Astrocyte of the cerebellum (primary cell): ENCODE results near the gene BOLL.
A peak's percentile ranks its signal among the peaks of the same experiment; 100 is the strongest.

Source experiments
- DNase-seq: peaks from one replicate; pipeline ENCODE4 v3.0.0-alpha.2; 2011; ENCODE audit warnings: low read depth
- H3K4me3 ChIP-seq: 2 replicates; pipeline ENCODE4 v1.5.1; 2011; ENCODE audit warnings: mild to moderate bottlenecking, low read depth, low read length, moderate library complexity
- CTCF ChIP-seq: IDR thresholded peaks from 2 replicates; pipeline ENCODE4 v1.5.1; 2012; ENCODE audit warnings: low read length, low read depth, moderate library complexity, mild to moderate bottlenecking; ENCODE audit errors: missing control alignments
- in situ Hi-C: cut with HindIII; loops from 2 replicates; pipeline ENCODE4 v1.10.0; 2017; ENCODE audit warnings: low sequenced_read_pairs

Gene BOLL

DNA sequence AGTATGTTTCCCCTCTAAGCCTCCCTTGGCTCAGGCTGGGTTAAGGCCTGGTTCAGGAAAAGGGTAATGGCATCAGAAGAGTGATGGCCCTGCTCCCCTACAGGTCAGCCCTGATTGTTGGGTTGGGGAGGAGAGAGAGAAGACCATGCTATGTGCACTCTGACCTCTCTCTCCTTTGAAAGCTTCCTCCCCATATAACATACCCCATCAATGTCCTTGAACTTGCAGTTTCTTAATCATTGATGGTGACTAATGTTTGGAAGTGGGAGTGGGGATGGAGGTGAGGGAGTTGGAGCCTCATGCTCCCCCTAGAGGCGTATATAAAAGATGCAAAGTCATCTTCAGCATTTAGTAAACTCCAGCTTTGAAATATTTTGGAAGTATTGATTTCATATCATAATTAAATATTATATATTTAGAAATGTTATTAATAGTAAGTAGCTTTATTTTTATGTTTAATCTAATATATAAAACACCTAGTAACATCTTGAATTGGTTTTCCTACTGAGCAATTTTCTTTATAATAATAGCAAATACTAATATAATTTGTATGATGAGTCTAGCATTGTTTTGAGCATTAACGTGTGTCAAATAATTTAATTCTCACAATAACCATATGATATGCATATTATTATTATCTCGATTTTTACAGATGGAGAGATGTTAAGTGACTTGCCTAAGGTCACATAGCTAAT is 28.1 kb upstream of the BOLL start:
- DNase-seq, result no peak
- no peak overlapping the region for H3K4me3 ChIP-seq
- in situ Hi-C loops, result no loop called here
- TF ChIP-seq CTCF, result peak; percentile 51

DNA sequence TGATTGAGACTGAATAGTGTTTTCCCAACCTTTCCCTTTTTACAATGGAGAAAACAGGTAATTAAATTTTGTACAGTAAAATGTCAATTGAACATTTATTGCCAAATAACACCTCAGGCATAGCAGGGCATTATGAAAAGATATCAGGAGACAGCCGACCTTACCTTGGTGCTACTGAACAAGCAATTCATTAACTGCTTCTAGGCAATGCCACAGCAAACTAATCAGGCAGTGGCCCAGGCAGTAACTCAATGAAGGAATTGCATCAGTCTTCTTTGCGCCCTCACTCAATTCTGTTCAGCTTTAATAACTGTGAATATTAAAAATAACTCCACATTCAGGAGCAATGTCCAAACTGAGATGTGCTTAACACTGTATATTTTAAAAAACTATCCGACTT is 25.4 kb upstream of the BOLL start:
- no peak for TF ChIP-seq CTCF
- H3K4me3 ChIP-seq, result no peak overlapping the region
- no peak for DNase-seq
- in situ Hi-C loops, result no loop called here

GRCh38 chr2:197810016-197810415 is 24.9 kb upstream of the BOLL start:
- H3K4me3 ChIP-seq, result no peak overlapping the region
- TF ChIP-seq CTCF, result no peak
- in situ Hi-C loops, result no loop called here
- no peak for DNase-seq

DNA sequence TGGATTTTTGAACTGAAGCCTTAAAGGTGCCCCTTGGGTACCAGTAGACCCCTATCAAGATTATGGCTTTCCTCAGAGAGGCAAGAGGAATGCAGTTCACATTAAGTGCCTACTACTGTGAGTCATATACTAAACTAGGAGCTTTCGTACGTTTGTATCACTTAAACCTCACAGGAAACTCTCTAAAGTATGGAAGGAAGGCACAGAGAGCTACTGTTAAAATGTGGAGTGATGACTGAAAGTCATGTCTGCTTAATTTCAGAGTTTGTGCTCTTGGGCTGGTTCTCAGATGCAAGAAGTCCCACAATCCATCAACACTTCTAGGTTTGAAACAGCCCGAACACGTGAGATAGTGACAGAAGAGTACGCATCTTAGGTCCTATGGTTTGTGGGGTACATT is 23.9 kb upstream of the BOLL start:
- in situ Hi-C loops, result no loop called here
- H3K4me3 ChIP-seq, result no peak overlapping the region
- no peak for TF ChIP-seq CTCF
- no peak for DNase-seq

DNA sequence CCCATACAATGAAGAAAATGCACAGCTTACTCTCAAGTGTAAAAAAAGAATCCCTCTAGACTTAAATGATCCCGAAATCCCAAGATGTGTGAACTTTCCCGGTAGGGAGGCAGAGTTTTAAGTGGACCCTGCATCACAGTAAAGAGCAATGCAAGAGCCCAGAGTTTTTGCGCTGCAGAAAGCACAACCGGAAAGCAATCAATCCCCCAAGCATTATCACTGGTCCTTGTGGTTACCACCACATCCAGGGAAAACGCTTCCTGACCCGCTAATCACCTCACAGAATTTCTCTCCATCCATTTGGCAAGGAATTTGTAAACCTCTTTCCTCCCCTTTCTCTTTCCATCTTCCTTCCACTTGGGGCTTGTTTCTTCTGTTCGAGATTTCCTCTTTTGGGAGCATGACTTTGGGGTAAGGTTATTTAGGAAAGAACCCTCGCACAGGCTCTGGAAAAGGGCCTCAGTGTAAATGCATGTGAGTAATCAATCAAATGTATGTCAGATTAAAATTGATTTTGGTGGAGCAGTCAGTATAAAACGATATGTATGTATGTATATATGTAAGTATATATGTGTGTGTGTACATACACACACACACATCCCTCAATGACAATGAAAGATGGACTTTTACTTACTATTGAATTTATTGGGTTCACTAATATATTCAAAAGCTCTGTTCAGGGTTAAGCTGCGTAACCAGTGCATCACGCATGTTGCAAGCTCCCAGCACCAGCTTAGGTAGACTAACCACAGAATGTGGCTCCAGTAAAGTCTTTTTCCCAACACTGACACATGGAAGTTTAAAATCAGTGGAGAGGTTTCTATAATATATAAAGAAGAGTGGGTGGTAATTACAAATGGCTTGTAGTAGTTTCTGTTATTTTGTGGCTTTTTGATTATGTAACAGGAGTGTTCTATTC is 20.9 kb upstream of the BOLL start:
- TF ChIP-seq CTCF, result no peak
- in situ Hi-C loops, result no loop called here
- peak overlapping the region; percentile 53 for H3K4me3 ChIP-seq
- no peak for DNase-seq

DNA sequence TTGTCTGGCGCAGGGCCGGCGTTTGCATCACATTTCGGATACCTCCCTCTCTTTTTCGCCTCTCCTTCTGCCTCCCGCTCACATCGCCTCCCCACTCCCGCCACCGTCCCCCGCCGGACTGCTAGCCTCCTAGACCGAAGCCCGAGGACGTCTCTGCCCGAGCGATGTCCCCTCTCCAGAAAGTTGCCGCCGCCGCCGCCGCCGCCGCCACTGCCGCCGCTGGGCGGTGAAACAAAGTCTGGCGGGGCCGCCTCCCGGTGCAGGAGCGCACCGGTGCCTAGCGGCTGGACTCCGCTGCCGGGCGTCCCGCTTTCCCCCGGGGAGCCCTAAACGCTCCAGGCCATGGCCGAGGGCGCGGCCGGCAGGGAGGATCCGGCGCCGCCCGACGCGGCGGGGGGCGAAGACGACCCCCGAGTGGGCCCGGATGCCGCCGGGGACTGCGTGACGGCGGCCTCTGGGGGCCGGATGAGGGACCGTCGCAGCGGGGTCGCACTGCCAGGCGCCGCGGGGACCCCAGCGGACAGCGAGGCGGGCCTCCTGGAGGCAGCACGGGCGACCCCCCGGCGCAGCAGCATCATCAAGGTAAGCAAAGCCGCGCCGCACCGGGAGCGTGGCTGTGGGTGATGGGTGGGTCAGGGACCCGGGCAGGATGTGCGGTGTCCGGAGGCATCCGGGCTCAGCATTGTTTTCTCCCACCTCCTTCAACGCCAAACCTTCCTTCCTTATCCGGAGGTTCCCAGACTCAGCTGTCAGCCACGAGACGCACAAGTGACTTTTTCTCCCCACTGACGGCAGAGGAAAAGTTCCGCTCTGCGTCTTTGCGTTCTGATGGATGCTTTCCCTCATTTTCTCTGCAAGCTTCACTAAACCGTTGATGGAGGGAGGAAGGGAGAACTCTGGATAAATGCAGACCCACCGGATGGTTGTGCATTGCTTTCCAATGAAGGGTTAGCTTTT is 19.9 kb upstream of the BOLL start:
- in situ Hi-C loops, result no loop called here
- TF ChIP-seq CTCF, result no peak
- H3K4me3 ChIP-seq, result peak overlapping the region; percentile 53
- DNase-seq, result no peak
